Fibroblast of lung (primary cell): ENCODE results near the gene STARD3.

Experiments
- CTCF ChIP-seq, 2 donors: IDR thresholded peaks in 1 of 2; conservative IDR thresholded peaks in 1 of 2; 1 replicate in 1 of 2; 2 replicates in 1 of 2; pipeline ENCODE4 v1.5.1; 2011 to 2012; ENCODE audit warnings: low read length in 2 of 2, control low read depth in 1 of 2, inconsistent platforms in 1 of 2, low read depth in 1 of 2, mild to moderate bottlenecking in 1 of 2
- EZH2 ChIP-seq: IDR thresholded peaks from 2 replicates; pipeline ENCODE4 v1.5.1; 2012; ENCODE audit warnings: low read length, control low read depth, mild to moderate bottlenecking; ENCODE audit errors: missing control alignments

- no peak for TF ChIP-seq CTCF (conservative IDR thresholded peaks at IDR 0.05 in 1 of 2, IDR thresholded peaks at IDR 0.05 in 1 of 2; ENCODE audit: low read depth in 1 of 2, low read length in 2 of 2)
- TF ChIP-seq EZH2, result no peak
Measured at GRCh38 chr17:39633570-39634183, 3.3 kb upstream of the STARD3 start.
